Measurements from ENCODE around the gene TP53TG5.
"Not testable (repeated sequence)": the region's sequence is repeated elsewhere in the genome, so short reads cannot be mapped to it uniquely, and the experiment has no call there.

TP53TG5 gene

DNA sequence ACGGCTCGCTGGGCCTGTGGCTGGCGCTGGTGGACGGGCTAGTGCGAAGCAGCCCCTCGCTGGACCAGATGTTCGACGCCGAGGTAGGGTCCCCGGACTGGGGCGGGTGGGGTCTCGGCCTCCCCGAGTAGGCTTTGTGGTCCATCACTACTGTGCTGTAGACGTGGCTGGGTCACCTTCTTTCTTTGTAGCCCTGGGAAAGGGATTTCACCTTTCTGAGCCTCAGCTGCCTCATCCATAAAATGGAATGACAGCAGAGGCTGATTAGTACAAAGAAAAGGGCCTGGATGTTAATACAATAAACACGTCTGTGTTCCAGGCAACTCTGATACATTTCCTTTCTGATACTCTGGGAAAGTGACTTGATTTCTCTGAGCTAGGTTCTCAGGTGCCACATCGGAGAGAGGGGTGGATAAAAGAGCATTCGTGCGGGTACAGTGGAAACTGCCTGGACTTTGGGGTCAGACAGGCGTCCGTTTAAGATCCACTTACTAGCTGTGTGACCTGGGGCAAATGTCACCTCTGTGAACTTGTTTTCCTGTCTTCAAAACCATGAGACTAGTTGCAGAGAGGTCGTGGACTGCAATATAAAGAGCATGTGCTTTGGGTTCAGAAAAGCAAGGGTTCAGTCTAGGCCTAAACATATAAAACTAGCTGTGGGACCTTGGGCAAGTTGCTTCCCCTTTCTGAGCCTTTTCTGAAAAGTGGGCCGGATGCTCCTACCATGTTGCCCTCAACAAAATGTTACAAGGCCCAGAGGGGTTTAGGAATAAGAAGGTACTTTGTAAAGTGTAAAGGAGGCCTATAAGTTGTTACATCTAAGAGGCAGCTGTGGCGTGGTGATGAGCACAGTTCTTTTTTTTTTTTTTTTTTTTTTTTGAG is 14.3 kb downstream of the TP53TG5 start:
- no peak for DNase-seq

DNA sequence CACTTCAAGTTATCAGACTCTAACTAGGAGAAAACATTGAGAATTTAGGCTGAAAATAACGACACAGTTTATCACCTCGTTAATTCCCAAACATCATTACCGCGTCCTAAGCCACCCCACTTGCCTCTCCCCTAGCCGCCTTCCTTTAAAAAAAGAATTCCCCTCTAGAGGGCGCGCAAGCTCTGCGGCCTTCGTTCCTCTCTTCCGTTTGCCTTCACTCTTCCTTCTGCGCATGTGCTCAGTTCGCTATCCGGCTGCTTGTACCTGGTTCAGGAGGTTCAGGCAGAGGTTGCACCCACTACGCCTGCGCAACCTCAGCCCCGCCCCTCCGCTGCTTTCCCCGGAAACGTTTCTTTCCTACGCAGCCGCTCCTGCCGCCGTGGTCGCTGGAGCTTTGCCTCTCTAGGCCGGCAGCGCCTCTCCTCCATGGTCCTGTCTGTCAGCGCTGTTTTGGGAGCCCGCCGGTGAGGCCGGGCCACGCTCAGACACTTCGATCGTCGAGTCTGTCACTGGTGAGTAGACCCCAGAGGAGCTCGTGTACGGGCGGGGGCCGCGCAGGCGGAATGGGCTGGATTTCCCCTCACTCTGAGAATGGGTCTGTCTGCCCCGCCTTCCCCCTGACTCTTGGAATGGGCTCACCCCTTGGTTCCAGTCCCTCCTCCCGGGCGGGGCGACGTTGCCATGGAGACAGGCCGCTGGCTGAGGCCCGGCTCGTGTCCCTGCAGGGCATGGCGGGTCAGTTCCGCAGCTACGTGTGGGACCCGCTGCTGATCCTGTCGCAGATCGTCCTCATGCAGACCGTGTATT is 15.1 kb downstream of the TP53TG5 start, which contains the start of gene SYS1:
TSS of gene SYS1 (plus strand) at position 353 of the 807 bp plus-strand sequence. CDS start at position 729, 376 bp downstream.
- peak; percentile 96 to 97 for DNase-seq

DNA sequence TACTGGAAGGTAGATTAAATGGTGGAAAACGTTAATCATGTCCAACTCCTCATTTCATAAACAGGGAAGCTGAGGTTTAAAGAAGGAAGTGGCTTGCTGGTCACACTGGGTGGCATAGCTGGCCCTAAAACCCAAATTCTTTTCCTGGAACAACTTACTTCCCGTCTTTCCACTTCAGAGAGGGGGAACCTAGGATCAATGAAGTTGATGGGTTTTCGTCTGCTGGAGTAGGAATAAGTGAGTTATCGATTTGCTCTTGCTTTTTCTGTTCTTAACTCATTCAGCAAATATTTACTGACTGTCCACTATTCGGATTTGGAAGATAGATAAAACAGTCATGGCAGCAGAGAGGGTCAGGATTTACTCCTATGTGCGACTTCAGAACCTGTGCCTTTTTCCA is 16.3 kb downstream of the TP53TG5 start:
- no peak for DNase-seq

DNA sequence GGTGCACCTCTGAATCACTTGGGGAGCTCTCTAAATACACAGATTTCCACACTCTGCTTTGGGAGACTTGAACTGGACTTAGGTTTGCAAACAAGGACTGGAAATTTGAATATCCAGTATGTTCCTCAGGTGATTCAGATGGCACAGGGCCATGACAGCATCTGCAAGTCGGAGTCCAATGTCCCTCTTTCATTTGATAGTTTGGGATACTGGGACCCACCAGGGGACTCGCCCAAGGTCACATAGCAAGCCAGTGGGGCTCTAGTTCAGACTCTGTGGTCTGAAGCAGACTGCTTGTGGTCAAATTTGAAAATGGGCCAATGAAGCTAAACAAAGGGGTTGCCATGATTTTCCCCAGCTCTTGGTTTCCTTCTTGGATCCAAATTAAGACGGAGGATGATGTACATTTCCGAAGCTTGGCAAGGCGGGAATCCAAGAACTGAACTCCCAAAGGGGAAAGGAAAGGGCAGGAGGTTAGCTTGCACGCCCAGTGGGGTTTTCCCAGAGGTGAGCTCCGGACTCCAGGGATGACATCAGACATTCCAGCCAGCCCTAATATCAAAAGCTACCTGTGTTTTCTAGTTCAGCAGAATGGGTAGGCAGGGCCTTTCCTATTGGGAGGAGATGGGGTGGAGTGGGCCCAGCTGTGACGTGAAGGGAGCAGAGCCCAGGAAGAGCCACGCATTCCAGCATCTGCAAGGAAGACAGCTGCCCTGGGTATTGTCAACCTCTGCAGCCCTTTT is 18.5 kb downstream of the TP53TG5 start:
- no peak for DNase-seq

DNA sequence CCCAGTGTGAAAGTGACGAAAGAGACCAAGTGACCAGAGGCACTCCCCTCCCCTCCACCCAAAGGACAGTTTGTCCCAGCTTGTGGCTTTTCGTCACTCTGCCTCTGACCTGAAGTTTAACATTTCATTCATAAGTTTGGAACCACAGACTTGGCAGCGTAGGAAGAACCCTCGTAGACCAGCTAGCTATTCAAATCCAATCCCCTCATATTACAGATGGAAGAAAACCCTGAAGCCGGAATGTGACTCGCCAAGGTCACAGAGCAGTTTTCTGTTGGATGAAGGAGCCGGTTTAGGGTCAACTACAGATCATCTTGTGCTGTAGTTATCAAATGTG is 19.1 kb downstream of the TP53TG5 start:
- DNase-seq, result no peak

DNA sequence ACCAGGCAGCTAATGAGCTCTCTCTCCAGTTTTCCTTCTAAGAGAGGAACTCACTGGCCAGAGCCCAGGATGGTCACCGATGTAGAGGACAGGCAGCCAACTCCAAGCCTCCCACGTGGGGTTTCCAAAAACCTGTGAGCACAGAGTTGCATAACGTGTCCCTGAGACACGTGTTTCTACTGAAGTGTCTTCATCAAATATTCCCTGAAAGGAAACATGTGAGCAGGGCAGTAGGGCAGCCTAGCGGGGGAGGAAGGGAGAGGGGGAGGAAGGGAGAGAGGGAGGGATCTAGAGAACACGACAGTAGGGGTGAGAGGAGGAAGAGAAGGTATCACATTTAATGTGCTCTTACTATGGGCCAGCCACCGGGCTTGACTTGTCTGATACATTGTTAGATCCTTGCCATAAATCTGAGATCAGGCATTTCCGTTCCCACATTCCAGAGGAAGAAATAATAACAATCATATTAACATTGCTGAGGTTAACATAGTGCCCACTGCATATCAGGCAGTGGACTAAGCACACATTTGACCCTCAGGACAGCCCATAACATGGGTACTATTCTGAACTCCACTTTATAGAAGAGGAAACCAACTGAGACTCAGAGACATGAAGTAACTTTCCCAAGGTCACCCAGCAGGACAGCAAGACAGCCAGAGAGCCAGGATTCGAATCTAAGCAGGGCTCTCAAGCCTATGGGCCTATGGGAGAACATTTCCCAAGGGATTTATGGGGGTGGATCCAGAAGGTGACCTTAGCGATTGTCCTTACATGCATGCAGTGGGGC is 19.6 kb downstream of the TP53TG5 start:
- no peak for DNase-seq

DNA sequence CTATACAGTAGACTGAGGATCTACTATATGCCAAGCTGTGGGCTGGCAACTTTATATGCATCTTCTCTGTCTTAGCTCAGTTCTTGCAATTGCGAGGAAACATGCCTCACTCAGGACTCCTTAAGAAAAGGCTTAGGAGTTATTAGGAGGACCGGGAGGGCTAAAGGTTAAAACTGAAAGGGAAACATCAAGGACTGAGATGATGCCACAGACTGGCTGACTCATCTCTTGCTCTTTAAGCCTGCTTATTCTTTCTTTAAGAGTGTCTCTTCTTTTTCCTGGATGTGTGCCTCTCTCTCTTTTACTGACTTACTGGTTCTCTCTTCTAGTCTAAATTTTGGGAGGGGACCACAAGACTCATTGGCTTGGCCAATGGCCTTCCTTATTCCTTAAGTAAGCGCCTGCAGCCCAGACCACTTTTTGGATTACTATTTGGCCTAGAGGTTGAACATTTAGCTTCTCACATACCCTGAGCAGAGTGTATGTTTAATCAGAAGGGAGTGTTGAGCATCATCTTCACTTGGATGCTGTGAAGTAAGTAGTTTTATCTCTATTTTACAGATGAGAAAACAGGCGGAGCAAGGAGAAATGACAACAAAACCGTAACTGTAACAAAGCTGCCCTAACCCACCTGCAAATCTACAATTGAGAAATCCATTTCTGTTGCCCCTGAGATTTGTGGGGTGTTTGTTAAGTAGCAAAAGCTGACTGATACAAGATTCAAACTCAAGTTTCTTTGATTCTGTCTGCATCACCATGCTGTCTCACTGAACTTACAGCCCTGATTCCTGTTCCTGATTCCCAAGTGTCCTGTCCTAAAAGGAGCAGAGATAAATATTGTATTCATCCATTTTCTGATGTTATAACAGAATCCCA is 22.7 kb downstream of the TP53TG5 start:
- DNase-seq, result no peak

DNA sequence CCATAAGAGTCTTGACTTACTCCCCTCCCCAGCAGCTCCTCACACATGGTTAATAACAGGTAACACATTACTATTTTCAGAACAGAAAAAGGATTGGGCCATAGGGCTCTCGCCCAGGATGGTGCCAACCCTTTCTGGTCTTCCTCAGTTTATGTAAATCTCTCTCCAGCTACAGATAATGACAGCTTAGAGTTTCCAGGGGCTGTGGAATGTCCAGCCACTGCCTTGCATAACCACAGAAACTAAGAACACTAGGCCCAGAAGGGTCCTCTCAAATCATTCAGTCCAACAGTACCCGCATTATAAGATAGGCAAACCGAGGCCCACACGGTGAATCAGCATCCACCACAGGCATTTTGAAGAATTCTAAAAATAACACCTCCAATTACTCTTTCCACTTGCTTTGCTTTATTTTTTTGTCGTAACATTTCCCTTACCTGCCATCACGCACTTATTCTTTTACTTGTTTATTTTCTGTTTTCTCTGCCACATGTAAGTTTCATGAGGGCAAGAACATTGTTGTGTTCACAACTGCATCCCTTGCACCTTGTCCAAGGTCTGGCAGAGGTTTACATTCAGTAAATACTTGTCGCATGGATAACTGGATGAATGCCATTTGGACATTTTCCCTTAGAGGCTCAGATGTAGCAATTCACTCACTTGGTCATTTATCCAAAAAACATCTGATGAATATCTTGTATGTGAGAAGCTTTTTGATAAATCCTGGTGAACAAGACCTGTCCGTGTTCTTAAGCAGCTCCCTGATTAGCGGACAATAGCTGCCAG is 23.5 kb downstream of the TP53TG5 start:
- DNase-seq, result no peak

DNA sequence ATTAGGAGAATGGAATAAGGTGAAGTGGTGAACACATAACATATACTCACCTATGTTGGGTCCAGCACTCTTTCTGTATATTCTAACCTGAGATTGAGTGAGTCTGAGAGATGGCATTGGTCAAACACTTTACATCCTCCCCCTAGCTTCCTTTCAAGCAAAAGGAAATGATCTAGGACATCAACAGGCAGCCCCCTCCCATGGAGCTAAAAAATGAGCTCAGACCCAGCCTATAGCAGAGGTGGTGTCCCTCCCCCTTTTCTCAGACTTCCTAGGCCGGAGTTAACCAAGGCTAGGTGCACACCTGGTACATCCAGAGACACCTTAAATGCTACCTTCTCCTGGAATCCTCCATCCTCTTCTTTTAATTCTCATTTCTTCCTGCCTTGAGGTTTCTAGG is 24.4 kb downstream of the TP53TG5 start:
- DNase-seq, result no peak

DNA sequence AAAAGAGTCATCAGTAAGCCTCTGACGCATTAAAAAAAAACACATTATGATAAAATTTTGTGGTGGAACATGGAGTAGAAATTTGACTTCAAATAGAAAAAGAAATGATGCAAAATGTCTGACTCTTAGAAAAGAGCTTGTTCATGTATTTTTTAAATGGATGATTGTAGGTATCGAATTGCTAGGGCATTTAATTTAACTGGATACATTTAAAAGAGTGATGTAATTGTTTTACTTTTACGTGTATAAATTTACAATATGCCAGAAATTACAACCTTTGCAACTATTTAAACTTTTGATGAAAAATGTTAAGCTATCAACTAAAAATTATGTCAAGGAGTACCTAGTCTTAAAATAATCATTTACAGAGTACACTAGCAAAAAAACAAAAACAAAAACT is 25.4 kb downstream of the TP53TG5 start:
- no peak for DNase-seq

DNA sequence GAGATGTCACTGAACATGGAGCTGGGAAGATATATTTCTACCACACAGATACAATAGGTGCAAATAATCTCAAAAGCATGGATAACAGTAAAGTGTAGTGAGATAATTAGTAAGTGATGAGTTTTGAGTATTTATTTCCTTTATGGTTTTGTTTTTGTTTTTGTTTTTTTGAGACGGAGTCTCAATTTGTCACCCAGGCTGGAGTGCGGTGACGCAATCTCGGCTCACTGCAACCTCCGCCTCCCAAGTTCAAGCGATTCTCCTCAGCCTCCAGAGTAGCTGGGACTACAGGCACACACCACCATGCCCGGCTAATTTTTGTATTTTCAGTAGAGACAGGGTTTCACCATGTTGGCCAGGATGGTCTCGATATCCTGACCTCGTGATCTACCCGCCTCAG is 27.3 kb downstream of the TP53TG5 start:
- not testable (repeated sequence) for DNase-seq

DNA sequence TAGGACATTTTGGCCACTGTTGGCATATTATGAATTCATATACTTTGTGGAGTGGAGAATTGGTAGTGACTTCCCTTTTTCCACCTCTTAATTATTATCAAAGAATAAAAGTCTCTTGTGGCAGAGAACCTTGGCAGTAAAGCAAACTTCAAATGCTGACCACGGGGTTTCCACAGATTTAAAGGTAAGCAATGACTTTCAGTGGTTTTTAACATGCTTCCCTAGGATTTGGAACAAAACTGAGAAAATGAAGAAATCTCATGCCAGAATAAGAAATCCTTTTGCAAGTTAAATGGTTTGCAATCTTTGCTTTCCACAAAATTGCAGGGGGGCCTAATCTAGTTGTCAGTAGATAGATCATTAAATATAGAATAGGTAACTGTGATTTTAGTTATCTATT is 27.9 kb downstream of the TP53TG5 start:
- DNase-seq, result no peak

DNA sequence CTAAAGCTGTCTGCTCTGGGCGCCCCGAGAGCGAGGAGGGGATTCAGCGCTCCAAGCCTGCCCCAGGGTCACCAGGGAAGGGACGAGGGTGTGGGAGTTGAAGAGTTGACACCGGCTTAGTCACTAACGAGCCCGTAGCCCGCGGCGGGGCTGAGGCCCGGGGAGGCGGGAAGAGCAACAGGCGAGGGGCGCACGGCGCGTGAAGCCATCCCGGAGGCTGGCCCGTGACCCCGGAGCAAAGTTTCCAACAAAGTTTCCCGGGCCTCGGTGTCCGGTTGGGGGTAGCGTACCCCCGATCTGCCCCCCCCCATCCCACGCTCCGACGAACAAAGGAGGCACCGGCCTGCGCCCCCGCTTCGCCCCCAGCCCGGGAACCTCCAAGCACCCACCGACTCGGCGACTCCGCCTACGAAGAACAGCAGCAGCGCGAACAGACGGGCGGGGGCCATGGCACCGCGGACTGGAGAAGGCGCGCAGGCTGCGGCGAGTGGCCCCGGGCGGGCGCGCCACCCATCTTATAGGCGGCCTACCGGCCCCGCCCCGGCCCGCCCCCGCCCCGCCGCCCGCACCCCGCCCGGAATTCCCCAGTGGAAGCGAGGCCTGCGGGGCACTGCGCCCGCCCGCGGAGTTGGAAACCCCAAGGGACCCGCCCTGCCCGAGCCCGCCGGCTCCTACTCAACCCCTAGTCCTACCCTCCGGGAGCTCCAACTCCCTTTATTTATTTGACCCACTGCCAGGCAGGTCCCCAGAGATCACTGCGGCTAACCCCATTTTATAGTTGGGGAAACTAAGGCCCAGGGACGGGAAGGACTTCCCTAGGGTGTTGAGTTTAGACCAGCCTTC is 30.0 kb downstream of the TP53TG5 start, which contains the start of gene SDC4:
TSS of gene SDC4 (minus strand) at position 489 of the 843 bp plus-strand sequence. CDS start at position 449, 40 bp downstream.
- no peak for DNase-seq

DNA sequence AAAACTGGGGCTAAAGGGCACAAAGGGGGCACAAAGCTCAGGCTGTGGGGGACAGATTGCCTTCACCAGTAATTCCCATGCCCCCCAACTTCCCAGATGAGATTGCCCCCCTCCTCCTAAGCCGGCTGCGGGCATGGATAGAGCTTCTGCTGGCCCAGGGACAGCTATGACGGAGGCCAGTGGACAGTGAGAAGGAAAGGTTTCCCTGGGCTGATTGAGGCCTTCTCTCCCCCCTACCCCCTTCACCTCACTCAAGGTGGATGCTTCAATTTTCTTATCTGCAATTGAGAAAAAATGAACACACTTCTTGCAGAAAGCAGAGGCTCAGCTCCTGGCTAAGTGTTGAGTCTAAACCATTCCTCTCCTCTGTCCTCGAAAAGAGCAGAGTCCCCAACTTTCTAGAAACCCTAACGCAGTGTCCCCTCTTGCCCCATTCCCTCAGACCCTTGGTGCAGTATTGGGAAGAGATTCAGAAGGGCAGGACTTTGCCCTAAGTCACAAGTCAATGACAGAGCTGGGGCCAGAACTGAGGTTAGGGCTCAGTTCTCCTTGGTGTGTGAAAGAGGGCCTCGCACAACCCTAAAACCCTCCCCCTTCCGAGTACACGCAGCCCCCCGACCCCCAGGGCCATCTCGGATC is 30.7 kb downstream of the TP53TG5 start:
- DNase-seq, result no peak

DNA sequence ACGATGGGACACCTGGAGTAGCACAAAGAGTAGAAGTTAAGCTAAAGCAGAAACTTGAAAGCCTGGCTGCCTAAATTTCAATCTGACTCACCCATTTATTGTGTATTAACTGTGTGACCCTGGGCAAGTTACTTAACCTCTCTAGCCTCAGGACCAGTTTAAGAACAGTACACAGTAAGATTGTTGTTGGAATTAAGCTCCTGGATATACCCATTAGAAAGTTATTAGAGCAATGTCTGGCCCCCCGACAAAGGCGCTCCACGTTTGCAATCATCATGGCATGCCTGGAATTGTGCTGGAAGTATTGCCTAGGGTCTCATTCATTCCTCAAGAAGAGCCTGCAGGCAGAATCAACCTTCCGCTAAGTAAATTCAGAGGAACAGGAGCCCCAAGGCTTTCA is 31.3 kb downstream of the TP53TG5 start:
- DNase-seq, result no peak

DNA sequence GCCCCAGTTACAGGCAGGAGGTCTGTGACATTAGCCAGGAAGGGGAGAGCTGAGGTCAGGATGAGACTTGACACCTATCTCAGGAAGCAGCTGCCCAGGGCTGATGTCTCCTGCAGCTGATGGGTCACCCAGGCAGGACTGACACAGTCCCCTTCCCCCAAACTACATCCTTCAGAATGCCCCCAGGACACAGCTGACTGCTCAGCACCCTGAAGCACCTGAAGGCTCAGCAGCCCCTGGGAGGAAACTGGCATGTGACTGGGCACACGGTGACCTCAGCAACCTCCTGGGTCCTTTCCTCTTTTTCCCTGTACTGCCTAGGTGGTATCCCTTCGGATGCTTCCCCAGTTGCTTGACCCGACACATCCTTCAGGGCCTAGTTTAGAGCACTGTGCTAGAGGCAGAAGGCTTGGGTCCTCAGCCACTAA is 31.8 kb downstream of the TP53TG5 start:
- DNase-seq, result no peak

DNA sequence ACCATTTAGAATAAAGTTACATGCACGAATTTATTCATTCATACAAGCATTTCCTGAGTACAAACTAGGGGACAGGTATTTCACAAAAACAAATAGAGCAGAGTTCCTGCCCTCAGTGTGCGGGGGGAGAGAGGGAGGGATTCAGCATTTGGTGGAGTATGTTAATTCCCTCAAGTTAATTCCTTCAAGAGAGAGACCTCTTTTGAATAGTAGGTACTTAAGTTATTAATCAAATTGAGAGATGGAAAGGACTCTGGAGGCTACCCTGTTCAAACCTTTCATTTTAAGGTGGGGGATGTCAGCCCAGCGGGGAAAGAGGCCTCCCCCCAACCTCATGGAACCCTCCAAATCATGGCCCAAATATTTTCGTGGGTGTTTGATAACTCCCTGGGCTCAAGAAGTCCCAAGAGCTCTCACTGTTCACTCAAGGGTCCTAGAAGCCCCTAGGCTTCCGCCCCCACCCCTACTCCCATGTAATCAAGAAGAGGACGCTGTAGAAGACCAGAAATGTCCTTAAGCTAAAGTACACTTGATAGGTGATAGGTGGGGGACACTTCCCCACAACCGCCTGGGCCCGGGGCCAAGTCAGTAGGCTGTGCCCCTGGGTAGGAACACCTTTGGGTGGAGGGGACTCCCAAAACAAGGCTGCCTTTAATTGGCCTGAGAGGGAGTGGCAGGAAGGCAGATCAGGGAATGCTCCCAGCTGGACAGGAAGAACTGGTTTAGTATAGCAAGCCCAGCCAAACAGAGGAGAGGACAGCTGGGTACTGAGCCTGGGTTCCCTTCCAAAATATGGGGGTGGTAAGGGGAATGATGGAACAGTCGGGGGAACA is 32.8 kb downstream of the TP53TG5 start:
- DNase-seq, result no peak
